VCaP (cell line): Measurements from ENCODE around the gene TNFSF11.

Source experiments
- H3K27ac ChIP-seq: fragments of 450-650 bp; 2 replicates; pipeline ENCODE4 v1.5.1; 2017
- TF ChIP-seq, protein P1 (sequence below): fragments of 450-650 bp; conservative IDR thresholded peaks from 2 replicates; pipeline ENCODE4 v1.5.1; 2017; ENCODE audit warnings: mild to moderate bottlenecking, moderate library complexity

TNFSF11 gene

DNA sequence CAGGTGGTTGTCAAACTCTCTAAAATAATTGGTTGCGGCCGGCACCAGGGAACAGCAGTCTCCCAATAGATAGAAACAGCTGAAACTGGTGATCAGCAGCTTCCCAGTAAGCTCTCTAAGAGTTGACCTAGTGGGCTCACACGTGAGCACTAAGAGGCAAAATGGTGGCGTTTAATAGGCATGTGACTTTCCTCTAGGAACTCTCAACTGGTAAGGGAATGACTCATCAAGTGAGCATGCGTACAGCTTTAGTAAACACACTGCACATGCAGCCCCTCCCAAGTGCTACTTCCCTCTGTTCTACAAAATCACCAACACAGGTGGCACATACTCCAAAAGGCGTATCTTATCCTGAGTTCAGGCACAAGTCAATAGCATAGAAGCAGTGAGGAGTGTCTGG lies 41.7 kb downstream of the TNFSF11 start:
- no peak overlapping the region for H3K27ac ChIP-seq
- TF ChIP-seq, protein P1, sequence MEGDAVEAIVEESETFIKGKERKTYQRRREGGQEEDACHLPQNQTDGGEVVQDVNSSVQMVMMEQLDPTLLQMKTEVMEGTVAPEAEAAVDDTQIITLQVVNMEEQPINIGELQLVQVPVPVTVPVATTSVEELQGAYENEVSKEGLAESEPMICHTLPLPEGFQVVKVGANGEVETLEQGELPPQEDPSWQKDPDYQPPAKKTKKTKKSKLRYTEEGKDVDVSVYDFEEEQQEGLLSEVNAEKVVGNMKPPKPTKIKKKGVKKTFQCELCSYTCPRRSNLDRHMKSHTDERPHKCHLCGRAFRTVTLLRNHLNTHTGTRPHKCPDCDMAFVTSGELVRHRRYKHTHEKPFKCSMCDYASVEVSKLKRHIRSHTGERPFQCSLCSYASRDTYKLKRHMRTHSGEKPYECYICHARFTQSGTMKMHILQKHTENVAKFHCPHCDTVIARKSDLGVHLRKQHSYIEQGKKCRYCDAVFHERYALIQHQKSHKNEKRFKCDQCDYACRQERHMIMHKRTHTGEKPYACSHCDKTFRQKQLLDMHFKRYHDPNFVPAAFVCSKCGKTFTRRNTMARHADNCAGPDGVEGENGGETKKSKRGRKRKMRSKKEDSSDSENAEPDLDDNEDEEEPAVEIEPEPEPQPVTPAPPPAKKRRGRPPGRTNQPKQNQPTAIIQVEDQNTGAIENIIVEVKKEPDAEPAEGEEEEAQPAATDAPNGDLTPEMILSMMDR: no peak

DNA sequence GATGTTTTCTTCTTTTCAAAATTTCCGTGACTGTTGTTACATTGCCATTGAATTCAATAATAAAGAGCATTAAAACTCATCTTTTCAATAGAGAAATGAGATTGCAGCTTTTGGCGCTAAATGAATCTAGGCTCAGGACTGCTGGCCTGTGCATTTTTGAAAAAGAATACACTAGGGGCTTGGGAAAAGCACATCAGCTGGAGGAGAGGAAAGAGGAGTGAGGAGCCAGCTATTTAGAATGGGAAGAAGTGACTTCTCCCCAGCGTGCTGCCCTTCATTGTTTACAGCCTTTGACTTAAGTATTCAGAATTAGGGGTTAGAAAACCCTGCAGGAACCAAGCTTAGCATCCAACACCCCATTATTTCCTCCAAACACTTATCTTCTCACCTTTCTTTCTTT lies 43.3 kb downstream of the TNFSF11 start:
- H3K27ac ChIP-seq: no peak overlapping the region
- TF ChIP-seq, protein P1: no peak

- TF ChIP-seq, protein P1: no peak
- H3K27ac ChIP-seq: no peak overlapping the region
Measured at GRCh38 chr13:42623916-42624315, 50.0 kb downstream of the TNFSF11 start.

- TF ChIP-seq, protein P1: no peak
- H3K27ac ChIP-seq: no peak overlapping the region
Measured at GRCh38 chr13:42625611-42626010, 51.7 kb downstream of the TNFSF11 start.

DNA sequence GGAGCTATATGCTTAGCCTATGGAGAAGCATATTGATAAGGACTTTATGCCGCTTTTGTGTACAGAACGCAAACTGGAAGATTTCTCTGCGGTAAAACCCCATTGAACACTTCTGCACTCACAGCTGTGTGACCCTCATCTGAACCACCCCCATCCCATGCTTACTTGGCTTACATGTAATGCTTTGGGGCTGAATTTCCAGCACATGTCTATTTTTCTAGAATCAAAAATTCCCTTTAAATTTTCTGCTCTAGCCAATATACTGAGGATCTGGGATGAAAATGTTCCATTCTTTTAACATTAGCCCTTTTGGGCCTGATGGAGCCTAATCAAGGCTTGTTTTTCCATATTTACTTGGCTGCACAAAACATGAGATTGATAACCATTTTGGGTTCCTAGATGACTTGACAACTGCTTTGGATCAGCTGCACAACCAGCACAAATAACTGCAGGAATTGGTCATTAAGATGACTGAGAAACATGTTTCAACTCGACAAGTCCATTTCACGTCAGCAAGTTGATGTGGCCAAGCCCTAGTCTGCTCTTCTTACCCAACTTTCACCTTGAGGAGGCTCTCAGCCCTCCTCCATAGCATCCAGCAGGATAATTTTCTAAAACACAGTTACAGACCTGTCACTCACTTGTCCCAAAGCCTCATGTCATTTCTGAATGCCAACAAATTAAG lies 52.4 kb downstream of the TNFSF11 start:
- no peak overlapping the region for H3K27ac ChIP-seq
- TF ChIP-seq, protein P1: no peak

- TF ChIP-seq, protein P1: no peak
- no peak overlapping the region for H3K27ac ChIP-seq
Measured at GRCh38 chr13:42628666-42629065, 54.7 kb downstream of the TNFSF11 start.

GRCh38 chr13:42631181-42631580 lies 57.2 kb downstream of the TNFSF11 start:
- H3K27ac ChIP-seq: no peak overlapping the region
- TF ChIP-seq, protein P1: no peak
